SJCRH30 (cell line): Measurements from ENCODE around the gene ADGRL3. TPM values are rescaled to one million over a fixed set of nuclear protein-coding genes. Genes with fewer than 3 reads are reported as not detected.
"Not testable (repeated sequence)": the region's sequence is repeated elsewhere in the genome, so short reads cannot be mapped to it uniquely, and the experiment has no call there.

Source experiments
- DNase-seq, 2 experiments: peaks; one replicate each; pipeline ENCODE4 v3.0.0-alpha.2; 2015 to 2020
- H3K27ac ChIP-seq: fragments of 250-450 bp; sonication (Bioruptor Pico); 2 replicates; pipeline ENCODE4 v1.5.1; 2020; ENCODE audit warnings: mild to moderate bottlenecking, moderate library complexity
- H3K27me3 ChIP-seq: fragments of 250-450 bp; sonication (Bioruptor Pico); 2 replicates; pipeline ENCODE4 v1.5.1; 2020; ENCODE audit warnings: mild to moderate bottlenecking, moderate library complexity
- H3K36me3 ChIP-seq: fragments of 250-450 bp; sonication (Bioruptor Pico); 2 replicates; pipeline ENCODE4 v1.5.1; 2020; ENCODE audit warnings: mild to moderate bottlenecking, moderate library complexity
- H3K4me1 ChIP-seq: fragments of 250-450 bp; sonication (Bioruptor Pico); 2 replicates; pipeline ENCODE4 v1.5.1; 2020; ENCODE audit warnings: mild to moderate bottlenecking, moderate library complexity
- H3K4me3 ChIP-seq: fragments of 250-450 bp; sonication (Bioruptor Pico); 2 replicates; pipeline ENCODE4 v1.5.1; 2020; ENCODE audit warnings: mild to moderate bottlenecking, moderate library complexity
- H3K9me3 ChIP-seq: fragments of 250-450 bp; sonication (Bioruptor Pico); replicated peaks from 2 replicates; pipeline ENCODE4 v1.5.1; 2020; ENCODE audit warnings: mild to moderate bottlenecking, moderate library complexity
- total RNA-seq: library from RNA; depleted of rRNA; stranded (reverse); fragments of >200 nt; shearing (Covaris generic); gene quantifications from 2 replicates; pipeline ENCODE4 v1.2.3, GENCODE V29; 2014

The ADGRL3 gene
- total RNA-seq, 1 experiment from 2014 or later = 0.40 TPM

DNA sequence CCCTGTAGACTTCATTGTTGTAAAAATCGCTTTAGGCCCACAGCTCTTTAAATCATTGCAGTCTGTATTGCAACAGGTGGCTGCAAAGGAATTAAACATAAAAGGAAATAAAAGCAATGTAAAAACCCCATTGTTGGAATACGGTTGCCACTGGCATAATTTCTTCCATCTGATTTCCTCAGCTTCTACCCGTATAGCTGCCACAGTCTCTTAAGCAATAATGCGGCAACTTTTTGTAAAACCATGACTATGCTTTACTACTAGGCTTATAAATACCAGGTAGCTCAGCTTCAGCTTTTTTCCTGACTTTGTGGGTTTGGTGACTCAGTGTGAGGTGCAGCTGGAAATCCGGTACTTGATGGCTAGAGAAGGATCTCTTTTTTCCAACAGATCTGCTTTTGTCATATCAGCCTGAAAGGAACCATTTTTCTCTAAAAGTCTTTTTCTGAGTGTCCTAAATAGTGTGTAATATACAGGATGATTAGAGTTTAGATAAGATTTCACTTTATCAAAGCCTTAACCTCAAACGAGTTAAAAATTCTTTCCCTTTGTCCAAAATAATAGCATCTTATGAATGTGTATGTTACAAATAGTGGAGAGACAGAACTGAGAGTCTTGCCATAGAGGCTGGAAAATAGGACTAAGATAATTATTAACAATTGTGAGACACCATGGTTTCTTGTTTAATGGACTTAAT, 268.0 kb downstream of the ADGRL3 start:
- H3K36me3 ChIP-seq = no peaks in the 10 kb centered on the region
- no peaks in the 10 kb centered on the region for H3K4me1 ChIP-seq
- no peak overlapping the region for H3K27ac ChIP-seq
- H3K9me3 ChIP-seq = no peaks in the 10 kb centered on the region
- no peaks in the 10 kb centered on the region for H3K27me3 ChIP-seq
- no peak overlapping the region for H3K4me3 ChIP-seq
- no peak for DNase-seq

DNA sequence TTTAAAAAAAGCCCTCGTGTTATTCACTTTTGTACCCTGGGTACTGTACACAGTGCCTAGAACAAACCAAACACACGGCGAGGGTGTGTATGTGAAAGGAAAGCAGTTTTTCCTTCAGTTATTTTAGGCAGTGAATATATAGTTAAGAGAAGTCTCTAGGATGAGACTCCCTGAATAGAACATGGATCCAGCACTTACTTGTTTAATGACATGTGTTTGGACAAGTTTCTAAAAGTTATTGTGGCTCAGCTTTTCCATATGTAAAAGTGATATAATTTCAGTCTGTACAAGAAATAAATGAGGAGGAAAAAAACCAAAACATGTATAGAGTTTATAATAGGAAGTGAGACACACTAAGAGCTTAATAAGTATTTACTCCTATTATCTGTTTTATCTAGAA, 273.2 kb downstream of the ADGRL3 start:
- Histone ChIP-seq H3K27me3 (no peaks in the 10 kb centered on the region), H3K27ac (no peak overlapping the region), H3K4me1 (no peaks in the 10 kb centered on the region), H3K9me3 (no peaks in the 10 kb centered on the region), H3K4me3 (no peak overlapping the region), H3K36me3 (no peaks in the 10 kb centered on the region)
- DNase-seq = no peak

DNA sequence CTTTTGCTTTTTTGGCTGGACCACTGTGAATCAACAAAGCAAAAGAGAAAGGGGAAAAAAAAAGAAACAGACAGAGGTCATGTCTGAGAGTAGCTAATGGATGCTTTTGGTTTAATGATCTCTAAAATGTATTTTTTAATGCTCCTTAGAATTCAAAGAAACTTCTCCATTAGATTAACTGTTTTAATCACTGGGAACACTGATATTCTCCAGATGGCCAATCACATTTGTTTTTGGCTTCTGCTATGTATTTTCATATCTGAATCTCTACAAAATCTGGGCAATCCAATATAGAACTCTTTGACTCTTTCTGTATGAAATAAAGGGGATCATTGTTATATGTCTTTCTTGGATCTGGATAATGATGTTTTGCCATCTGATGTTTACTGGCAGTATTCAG, 278.2 kb downstream of the ADGRL3 start:
- Histone ChIP-seq H3K4me1 (no peaks in the 10 kb centered on the region), H3K36me3 (no peaks in the 10 kb centered on the region), H3K4me3 (no peak overlapping the region), H3K27ac (no peak overlapping the region), H3K9me3 (no peaks in the 10 kb centered on the region), H3K27me3 (no peaks in the 10 kb centered on the region)
- DNase-seq = no peak

DNA sequence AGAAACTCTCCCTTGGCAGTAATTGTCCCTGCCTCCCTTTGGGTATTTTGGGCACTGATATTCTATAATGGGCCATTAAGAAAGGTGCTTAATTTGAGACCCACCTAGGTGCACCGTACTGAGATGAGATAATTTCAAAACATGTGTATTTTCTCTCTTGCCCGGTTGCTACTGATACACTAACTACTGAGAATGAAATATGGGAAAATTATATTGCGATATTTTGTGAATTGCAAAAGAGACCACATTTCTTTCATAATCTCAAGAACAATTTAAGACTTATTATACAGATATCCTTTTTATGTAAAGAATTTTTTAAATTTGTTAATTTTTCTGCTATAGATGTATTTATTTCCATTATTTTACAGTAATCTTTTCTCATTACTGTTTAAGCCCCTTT, 284.9 kb downstream of the ADGRL3 start:
- H3K27ac ChIP-seq = no peak overlapping the region
- DNase-seq = no peak
- no peaks in the 10 kb centered on the region for H3K9me3 ChIP-seq
- no peaks in the 10 kb centered on the region for H3K36me3 ChIP-seq
- no peaks in the 10 kb centered on the region for H3K27me3 ChIP-seq
- H3K4me3 ChIP-seq = no peak overlapping the region
- no peaks in the 10 kb centered on the region for H3K4me1 ChIP-seq

DNA sequence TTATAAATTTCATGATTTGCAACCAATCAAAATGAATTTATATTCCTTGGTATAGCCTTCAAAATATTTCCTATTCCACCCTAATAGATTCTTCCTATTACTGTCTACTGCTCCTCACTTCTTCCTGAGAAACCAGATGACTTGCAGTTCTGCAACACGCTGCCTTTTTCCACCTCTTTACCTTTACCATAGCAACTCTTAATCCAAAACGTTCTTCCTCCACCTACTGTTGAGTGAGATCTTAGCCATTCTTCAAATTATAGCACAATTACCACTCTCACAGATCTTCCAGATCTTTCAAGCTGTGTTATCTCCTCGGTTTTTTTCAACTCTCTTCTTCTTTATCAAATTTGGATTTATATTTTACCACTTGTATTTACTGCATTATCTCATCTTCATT, 289.8 kb downstream of the ADGRL3 start:
- no peak overlapping the region for H3K27ac ChIP-seq
- H3K9me3 ChIP-seq = no peaks in the 10 kb centered on the region
- no peaks in the 10 kb centered on the region for H3K4me1 ChIP-seq
- H3K27me3 ChIP-seq = peaks cover 5% of the 10 kb centered on the region; the same call in 1 of the 2 replicates
- no peaks in the 10 kb centered on the region for H3K36me3 ChIP-seq
- H3K4me3 ChIP-seq = no peak overlapping the region
- no peak for DNase-seq

DNA sequence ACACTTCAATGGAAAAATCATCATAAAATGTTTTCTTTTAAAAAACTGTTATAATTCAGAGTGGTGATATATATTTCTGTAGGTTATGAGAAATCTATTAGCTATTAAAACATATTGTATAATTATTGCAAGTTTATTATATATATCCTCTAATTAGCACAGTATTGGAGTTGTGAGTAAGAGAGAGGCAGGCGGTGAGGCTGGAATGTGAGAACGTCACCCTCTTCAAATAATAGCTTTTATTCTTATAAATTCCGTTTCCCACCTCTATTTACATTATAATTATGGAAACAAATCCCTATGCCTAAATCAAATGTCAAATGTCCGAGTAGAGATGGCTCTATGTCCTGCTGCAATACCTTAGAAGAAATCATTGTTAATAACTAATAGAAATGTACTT, 292.9 kb downstream of the ADGRL3 start:
- Histone ChIP-seq H3K4me3 (no peak overlapping the region), H3K36me3 (no peaks in the 10 kb centered on the region), H3K27me3 (peaks cover 5% of the 10 kb centered on the region; the same call in 1 of the 2 replicates), H3K9me3 (no peaks in the 10 kb centered on the region), H3K27ac (no peak overlapping the region), H3K4me1 (no peaks in the 10 kb centered on the region)
- DNase-seq = no peak

DNA sequence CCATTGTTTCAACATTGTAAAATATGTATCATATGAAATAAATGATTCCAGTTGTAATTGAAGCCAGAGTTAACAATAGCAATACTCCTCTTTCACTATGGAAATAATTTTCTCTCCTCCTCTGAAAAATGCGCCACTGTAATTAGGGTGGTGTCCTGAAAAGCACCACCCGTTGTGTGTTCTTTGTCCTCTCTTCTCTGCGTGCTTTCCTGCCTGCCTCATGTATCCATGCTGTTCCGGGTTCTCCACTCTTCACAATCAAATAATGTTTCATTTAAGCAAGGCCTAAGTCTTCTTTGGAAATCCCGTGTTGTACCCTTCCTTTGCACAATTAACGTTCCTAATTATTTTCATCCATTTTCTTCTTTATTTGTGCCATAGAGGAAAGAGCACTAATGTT, 293.3 kb downstream of the ADGRL3 start:
- DNase-seq = no peak
- no peak overlapping the region for H3K4me3 ChIP-seq

DNA sequence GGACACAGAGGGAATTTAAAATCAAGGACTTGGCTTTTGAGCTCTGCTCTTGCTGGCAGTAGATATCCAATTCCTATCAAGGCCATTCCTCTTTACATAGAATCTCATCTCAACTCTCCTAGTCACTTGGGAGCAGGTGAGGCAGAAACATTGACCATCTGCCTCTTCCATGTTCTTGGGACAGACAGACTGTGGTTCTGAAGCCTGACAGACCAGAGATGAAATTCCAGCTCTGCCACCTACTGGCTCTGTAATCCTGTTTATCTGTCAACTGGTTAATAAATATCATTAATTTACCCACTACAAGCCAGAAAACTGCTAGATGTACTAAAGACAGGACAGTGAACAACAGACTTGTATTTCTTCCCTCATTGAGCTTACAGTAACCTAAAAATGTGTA, 300.8 kb downstream of the ADGRL3 start:
- Histone ChIP-seq H3K4me3 (no peak overlapping the region), H3K27ac (no peak overlapping the region), H3K4me1 (no peaks in the 10 kb centered on the region; the same call in 1 of the 2 replicates), H3K27me3 (no peaks in the 10 kb centered on the region), H3K9me3 (no peaks in the 10 kb centered on the region), H3K36me3 (no peaks in the 10 kb centered on the region)
- DNase-seq = no peak

More for the DNA sequence above, 293.3 kb downstream of the ADGRL3 start:
- Histone ChIP-seq H3K27ac (no peak overlapping the region), H3K4me1 (no peaks in the 10 kb centered on the region), H3K36me3 (no peaks in the 10 kb centered on the region), H3K9me3 (no peaks in the 10 kb centered on the region), H3K27me3 (peaks cover 5% of the 10 kb centered on the region; the same call in 1 of the 2 replicates)

DNA sequence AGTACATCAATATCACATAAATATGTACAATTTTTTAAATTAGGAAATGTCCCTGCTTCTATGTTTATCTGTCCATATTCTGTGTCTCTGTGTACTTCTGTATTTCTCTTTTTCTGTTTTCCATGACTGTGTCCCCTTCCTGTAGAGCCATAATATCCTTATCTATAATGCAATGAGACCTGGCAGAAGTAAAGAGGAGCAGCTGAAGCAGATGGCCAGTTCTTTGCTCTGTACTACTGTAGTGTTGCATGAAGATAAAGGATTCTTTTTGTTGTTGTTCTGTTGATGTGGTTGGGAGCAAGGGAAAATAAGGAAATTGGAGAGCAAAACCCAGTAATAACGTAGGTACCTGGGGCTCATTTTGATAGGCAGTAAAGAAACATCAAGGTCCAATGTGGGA, 301.7 kb downstream of the ADGRL3 start:
- Histone ChIP-seq H3K36me3 (no peaks in the 10 kb centered on the region), H3K4me1 (peaks cover 5% of the 10 kb centered on the region; the same call in 1 of the 2 replicates), H3K27ac (no peak overlapping the region), H3K27me3 (no peaks in the 10 kb centered on the region), H3K9me3 (no peaks in the 10 kb centered on the region), H3K4me3 (no peak overlapping the region)
- DNase-seq = no peak

DNA sequence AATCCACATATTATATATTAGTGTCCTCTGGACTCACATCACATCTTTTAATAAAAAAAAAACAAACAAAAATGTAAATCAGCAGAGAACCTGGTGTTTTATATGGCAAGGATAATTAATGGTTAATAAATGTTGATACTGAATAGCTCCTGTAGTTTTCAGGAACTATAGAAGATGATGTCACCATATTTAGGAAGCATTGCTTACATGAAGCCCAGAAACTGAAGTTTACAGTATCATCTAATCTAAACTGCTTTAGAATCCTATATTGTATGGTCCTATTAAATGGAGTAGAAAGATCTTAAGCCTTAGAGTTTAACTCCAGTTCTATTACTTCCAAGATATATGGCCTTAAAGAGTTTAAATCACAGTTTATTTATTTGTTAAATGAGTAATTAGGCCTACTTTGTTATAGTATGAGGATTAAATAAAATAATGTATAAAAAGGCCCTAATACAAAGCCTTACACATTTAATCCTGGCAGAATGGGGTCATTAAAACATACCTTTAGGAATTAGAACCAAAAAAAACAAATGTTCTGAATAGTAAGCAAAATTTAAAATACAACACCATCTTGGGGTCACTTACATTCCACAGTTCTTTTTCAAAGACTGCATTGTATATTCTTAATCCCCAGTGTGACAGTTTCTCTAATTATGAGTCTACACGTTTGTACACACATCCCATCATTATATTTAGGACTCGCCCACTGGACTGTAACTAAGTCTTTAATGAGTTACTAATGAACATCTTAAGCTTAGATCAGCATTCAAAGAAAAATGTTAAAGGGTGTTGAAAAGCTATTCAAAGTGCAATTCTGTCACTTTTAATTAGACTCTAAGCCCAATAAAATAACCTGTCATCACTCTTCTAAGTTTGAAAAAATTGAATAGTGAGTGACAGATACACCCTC, 305.9 kb downstream of the ADGRL3 start:
- DNase-seq = no peak
- H3K4me1 ChIP-seq = peaks cover 9% of the 10 kb centered on the region
- no peaks in the 10 kb centered on the region for H3K36me3 ChIP-seq
- no peak overlapping the region for H3K27ac ChIP-seq
- no peak overlapping the region for H3K4me3 ChIP-seq
- no peaks in the 10 kb centered on the region for H3K27me3 ChIP-seq
- H3K9me3 ChIP-seq = no peaks in the 10 kb centered on the region

DNA sequence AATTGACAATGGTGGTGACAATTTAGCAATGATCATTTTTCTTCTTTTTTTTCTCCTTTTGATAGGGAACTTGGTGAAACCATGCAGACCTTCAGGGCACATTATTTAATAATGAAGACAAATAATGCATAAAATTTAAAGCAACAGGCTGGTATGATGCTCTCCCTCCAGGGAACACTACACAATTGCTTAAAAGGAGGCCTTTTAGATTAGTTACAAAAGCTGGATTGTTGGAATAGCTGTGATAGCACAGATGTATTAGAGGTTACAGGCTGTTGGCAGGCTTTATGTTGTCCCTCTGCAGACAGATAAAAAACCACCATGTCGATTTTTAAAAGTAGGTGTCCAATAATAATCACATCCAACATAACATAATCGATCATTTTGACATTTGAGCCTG, 307.0 kb downstream of the ADGRL3 start:
- DNase-seq = no peak
- H3K4me3 ChIP-seq = no peak overlapping the region
- H3K9me3 ChIP-seq = no peaks in the 10 kb centered on the region
- H3K27ac ChIP-seq = no peak overlapping the region
- H3K27me3 ChIP-seq = no peaks in the 10 kb centered on the region
- H3K4me1 ChIP-seq = peaks cover 9% of the 10 kb centered on the region
- no peaks in the 10 kb centered on the region for H3K36me3 ChIP-seq

DNA sequence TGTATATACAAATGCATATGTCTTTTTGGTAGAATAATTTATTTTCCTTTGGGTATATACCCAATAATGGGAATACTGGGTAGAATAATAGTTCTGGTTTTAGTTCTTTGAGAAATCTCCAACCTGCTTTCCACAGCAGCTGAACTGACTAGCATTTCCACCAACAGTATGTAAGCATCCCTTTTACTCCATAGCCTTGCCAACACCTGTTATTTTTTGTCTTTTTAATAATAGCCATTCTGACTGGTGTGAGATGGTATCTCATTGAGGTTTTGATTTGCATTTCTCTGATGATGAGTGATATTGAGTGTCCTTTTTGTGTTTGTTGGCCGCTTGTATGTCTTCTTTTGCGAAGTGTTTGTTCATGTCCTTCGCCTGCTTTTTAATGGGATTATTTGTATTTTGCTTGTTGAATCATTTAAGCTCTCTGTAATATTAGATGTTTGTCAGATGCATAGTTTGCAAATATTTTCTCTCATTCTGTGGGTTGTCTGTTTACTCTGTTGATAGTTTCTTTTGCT, 309.7 kb downstream of the ADGRL3 start:
- not testable (repeated sequence) for H3K9me3 ChIP-seq, H3K36me3 ChIP-seq, H3K4me1 ChIP-seq, H3K27me3 ChIP-seq, H3K4me3 ChIP-seq, H3K27ac ChIP-seq
- DNase-seq = peak; percentile 13 to 68

DNA sequence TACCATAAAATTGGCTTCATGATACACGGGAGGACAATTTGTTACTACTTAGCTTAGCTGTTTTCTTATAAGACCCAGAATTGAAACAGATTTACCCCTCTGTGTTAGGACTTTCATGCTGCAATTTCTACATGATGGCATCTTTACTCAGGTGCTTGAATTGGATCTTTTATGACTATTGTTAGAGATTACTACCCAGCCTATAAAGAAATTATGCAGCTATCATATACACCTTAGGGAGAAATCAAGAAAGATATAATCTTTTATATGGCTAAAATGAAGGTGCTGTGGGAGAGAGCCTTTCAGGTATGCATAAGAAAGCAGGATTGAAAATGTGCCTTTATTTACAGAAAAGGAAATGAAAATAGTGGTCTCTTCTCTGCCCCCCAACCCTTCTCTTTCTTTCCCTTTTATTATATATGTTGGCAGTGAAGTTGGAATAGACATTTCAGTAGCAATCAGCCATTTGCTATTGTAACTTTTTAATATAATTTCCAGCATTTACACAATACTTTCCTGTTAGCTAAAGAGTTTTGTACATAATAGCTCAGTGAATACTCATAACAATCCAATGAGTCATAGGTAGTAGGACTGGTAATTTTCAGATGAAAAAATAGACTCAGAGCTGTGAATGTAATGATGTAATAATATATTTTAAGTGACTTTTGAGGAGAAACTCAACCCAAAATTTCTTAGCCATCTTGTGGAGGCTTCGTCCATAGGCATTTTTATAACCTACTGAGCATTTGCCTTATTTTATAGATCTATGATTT, 311.8 kb downstream of the ADGRL3 start:
- Histone ChIP-seq H3K4me1 (peaks cover 5% of the 10 kb centered on the region), H3K36me3 (no peaks in the 10 kb centered on the region), H3K27me3 (no peaks in the 10 kb centered on the region), H3K4me3 (no peak overlapping the region), H3K9me3 (no peaks in the 10 kb centered on the region), H3K27ac (no peak overlapping the region)
- DNase-seq = no peak

DNA sequence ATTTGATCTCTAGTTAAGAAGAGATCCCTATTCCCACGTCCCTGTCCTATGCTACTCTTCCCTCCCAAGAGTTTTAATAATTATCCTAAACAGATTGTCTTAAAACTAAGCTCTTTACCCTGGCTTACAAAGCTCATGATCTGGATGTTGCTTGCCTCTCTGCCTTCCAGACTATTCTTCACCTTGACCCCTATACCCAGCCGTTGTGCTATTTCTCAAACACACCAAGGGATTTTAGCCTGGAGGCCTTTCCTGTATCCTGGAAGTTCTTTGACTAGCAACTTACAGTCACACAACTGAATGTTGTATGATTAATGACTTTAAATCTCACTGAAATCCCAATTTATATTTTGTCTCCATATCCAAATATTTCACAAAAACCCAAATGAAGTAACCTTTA, 314.9 kb downstream of the ADGRL3 start:
- Histone ChIP-seq H3K4me1 (peaks cover 4% of the 10 kb centered on the region; the same call in 1 of the 2 replicates), H3K27ac (no peak overlapping the region), H3K36me3 (no peaks in the 10 kb centered on the region), H3K4me3 (no peak overlapping the region), H3K27me3 (no peaks in the 10 kb centered on the region), H3K9me3 (no peaks in the 10 kb centered on the region)
- DNase-seq = no peak

DNA sequence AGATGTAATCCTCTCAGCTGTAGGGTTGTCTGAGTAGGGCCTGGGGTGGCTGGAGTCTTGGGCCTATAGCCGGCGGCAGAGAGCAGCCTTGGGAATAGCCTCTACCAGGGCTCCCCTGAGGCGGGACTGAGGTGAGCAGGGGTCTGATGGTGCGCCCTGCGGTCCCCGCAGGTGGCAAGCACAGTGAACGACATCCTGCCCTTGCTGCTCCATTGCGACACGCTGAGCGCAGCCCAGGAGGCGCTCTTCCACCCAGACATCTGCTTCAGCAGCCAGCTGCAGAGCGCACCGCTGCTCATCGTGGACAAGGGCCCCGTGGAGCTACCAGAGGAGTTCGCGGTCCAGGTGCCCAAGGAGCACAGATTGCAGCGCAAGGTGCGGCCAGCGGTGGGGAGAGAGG, 317.0 kb downstream of the ADGRL3 start:
- no peak for DNase-seq
- no peaks in the 10 kb centered on the region for H3K9me3 ChIP-seq
- no peaks in the 10 kb centered on the region for H3K4me1 ChIP-seq
- no peak overlapping the region for H3K4me3 ChIP-seq
- H3K36me3 ChIP-seq = no peaks in the 10 kb centered on the region
- H3K27me3 ChIP-seq = no peaks in the 10 kb centered on the region
- H3K27ac ChIP-seq = no peak overlapping the region
